Activated T-cell treated with anti-CD3 and anti-CD28 coated beads, Interleukin-2, amount 50 U/mL, for 72 hours (primary cell): Measurements from ENCODE around the gene ZNF804A. TPM values are rescaled to one million over a fixed set of nuclear protein-coding genes. Genes with fewer than 3 reads are reported as not detected.

Source experiments
- ATAC-seq, 2 donors: fragments of 150-1000 bp; cut with Tn5 transposase; replicated peaks in 1 of 2; 2 replicates each; pipeline ENCODE4 v1.10.0; 2021; ENCODE audit warnings: moderate library complexity in 2 of 2, mild to moderate bottlenecking in 1 of 2
- DNase-seq, 2 donors: peaks; one replicate each; pipeline ENCODE4 v3.0.0; 2021 to 2022; ENCODE audit warnings: mixed read lengths in 1 of 2
- H3K27ac Mint-ChIP-seq: one replicate; pipeline ENCODE4 v1.8.0; 2022; ENCODE audit warnings: mild to moderate bottlenecking, moderate library complexity, mixed read lengths
- H3K27me3 Mint-ChIP-seq: one replicate; pipeline ENCODE4 v1.8.0; 2022; ENCODE audit warnings: low read depth, mixed read lengths
- H3K36me3 Mint-ChIP-seq, 2 donors: one replicate each; pipeline ENCODE4 v1.8.0; 2022; ENCODE audit warnings: mixed read lengths in 2 of 2, mild to moderate bottlenecking in 1 of 2; ENCODE audit not compliant: insufficient read depth in 2 of 2
- H3K4me1 Mint-ChIP-seq: one replicate; pipeline ENCODE4 v1.8.0; 2022; ENCODE audit warnings: low read depth, mixed read lengths
- H3K4me3 Mint-ChIP-seq, 2 donors: one replicate each; pipeline ENCODE4 v1.8.0; 2022; ENCODE audit warnings: mild to moderate bottlenecking in 2 of 2, mixed read lengths in 2 of 2, moderate library complexity in 2 of 2
- H3K9me3 Mint-ChIP-seq, 2 donors: one replicate each; pipeline ENCODE4 v1.8.0; 2022; ENCODE audit warnings: mixed read lengths in 2 of 2
- total RNA-seq, 2 donors: library from RNA; stranded (reverse); gene quantifications; one replicate each; pipeline ENCODE4 v1.2.3, GENCODE V29; 2022

ZNF804A gene
- total RNA-seq, 2 donors from 2014 or later, result not detected

GRCh38 chr2:184579226-184579625, 19.1 kb upstream of the ZNF804A start:
- H3K27ac Mint-ChIP-seq, result no peak overlapping the region
- peaks cover 3 to 8% of the 10 kb centered on the region in 2 donors for H3K9me3 Mint-ChIP-seq
- DNase-seq (no peak), ATAC-seq (no peak)
- no peaks in the 10 kb centered on the region for H3K36me3 Mint-ChIP-seq
- no peak overlapping the region for H3K4me3 Mint-ChIP-seq
- no peaks in the 10 kb centered on the region for H3K27me3 Mint-ChIP-seq
- H3K4me1 Mint-ChIP-seq, result no peaks in the 10 kb centered on the region

GRCh38 chr2:184581391-184581790, 16.9 kb upstream of the ZNF804A start:
- H3K36me3 Mint-ChIP-seq, result no peaks in the 10 kb centered on the region
- ATAC-seq (no peak), DNase-seq (no peak)
- H3K27ac Mint-ChIP-seq, result no peak overlapping the region
- peaks cover 3 to 4% of the 10 kb centered on the region in 2 donors for H3K9me3 Mint-ChIP-seq
- no peaks in the 10 kb centered on the region for H3K27me3 Mint-ChIP-seq
- H3K4me3 Mint-ChIP-seq, result no peak overlapping the region
- no peaks in the 10 kb centered on the region for H3K4me1 Mint-ChIP-seq

- H3K4me1 Mint-ChIP-seq, result no peaks in the 10 kb centered on the region
- peaks cover 1% of the 10 kb centered on the region in 2 donors for H3K9me3 Mint-ChIP-seq
- no peaks in the 10 kb centered on the region for H3K36me3 Mint-ChIP-seq
- no peaks in the 10 kb centered on the region for H3K27me3 Mint-ChIP-seq
- no peak overlapping the region for H3K27ac Mint-ChIP-seq
- H3K4me3 Mint-ChIP-seq, result no peak overlapping the region
- ATAC-seq, result no peak
- no peak for DNase-seq
These were observed 9.1 kb upstream of the ZNF804A start for GRCh38 chr2:184589261-184589660.

GRCh38 chr2:184596819-184597411, 1.4 kb upstream of the ZNF804A start:
- Mint-ChIP-seq H3K4me1 (peaks cover 15% of the 10 kb centered on the region), H3K4me3 (peak overlapping the region; percentile 53 to 68), H3K27ac (no peak overlapping the region), H3K9me3 (peaks cover 0 to 1% of the 10 kb centered on the region in 2 donors), H3K27me3 (peaks cover 31% of the 10 kb centered on the region), H3K36me3 (peaks cover 0 to 2% of the 10 kb centered on the region in 2 donors)
- peak in 1 of 2 donors; percentile 35 for ATAC-seq
- DNase-seq, result no peak

- Mint-ChIP-seq H3K4me3 (peak overlapping the region; percentile 53 to 68), H3K27me3 (peaks cover 31% of the 10 kb centered on the region), H3K27ac (no peak overlapping the region), H3K4me1 (peaks cover 15% of the 10 kb centered on the region), H3K9me3 (peaks cover 0 to 1% of the 10 kb centered on the region in 2 donors), H3K36me3 (peaks cover 0 to 2% of the 10 kb centered on the region in 2 donors)
- ATAC-seq (peak in 1 of 2 donors; percentile 22), DNase-seq (no peak)
These were observed 748 bp upstream of the ZNF804A start for GRCh38 chr2:184597571-184597991.

GRCh38 chr2:184598002-184598315, 370 bp upstream of the ZNF804A start:
- Mint-ChIP-seq H3K4me1 (peaks cover 15% of the 10 kb centered on the region), H3K36me3 (peaks cover 0 to 2% of the 10 kb centered on the region in 2 donors), H3K27me3 (peaks cover 31% of the 10 kb centered on the region), H3K4me3 (peak overlapping the region; percentile 53 to 68), H3K9me3 (no peaks in the 10 kb centered on the region), H3K27ac (no peak overlapping the region)
- DNase-seq (no peak), ATAC-seq (peak in 1 of 2 donors; percentile 13)

GRCh38 chr2:184599054-184599871, 934 bp downstream of the ZNF804A start:
- no peak for ATAC-seq
- no peak overlapping the region for H3K27ac Mint-ChIP-seq
- H3K36me3 Mint-ChIP-seq, result peaks cover 0 to 2% of the 10 kb centered on the region in 2 donors
- no peak for DNase-seq
- peaks cover 31% of the 10 kb centered on the region for H3K27me3 Mint-ChIP-seq
- no peaks in the 10 kb centered on the region for H3K9me3 Mint-ChIP-seq
- peaks cover 15% of the 10 kb centered on the region for H3K4me1 Mint-ChIP-seq
- H3K4me3 Mint-ChIP-seq, result peak overlapping the region; percentile 74 to 79

- no peak overlapping the region for H3K4me3 Mint-ChIP-seq
- DNase-seq (no peak), ATAC-seq (no peak)
- H3K4me1 Mint-ChIP-seq, result peaks cover 15% of the 10 kb centered on the region
- no peak overlapping the region for H3K27ac Mint-ChIP-seq
- peaks cover 0 to 2% of the 10 kb centered on the region in 2 donors for H3K36me3 Mint-ChIP-seq
- no peaks in the 10 kb centered on the region for H3K9me3 Mint-ChIP-seq
- H3K27me3 Mint-ChIP-seq, result peaks cover 31% of the 10 kb centered on the region
These were observed 1.5 kb downstream of the ZNF804A start for GRCh38 chr2:184599872-184600222.

- Mint-ChIP-seq H3K9me3 (no peaks in the 10 kb centered on the region), H3K36me3 (peaks cover 0 to 2% of the 10 kb centered on the region in 2 donors), H3K27ac (no peak overlapping the region), H3K27me3 (peaks cover 22% of the 10 kb centered on the region), H3K4me3 (no peak overlapping the region), H3K4me1 (peaks cover 6% of the 10 kb centered on the region)
- DNase-seq (no peak), ATAC-seq (no peak)
These were observed 4.4 kb downstream of the ZNF804A start for GRCh38 chr2:184602734-184603133.

GRCh38 chr2:184610891-184611290, 12.6 kb downstream of the ZNF804A start:
- Mint-ChIP-seq H3K9me3 (peaks cover 1 to 6% of the 10 kb centered on the region in 2 donors), H3K4me3 (no peak overlapping the region), H3K27ac (no peak overlapping the region), H3K27me3 (no peaks in the 10 kb centered on the region), H3K36me3 (no peaks in the 10 kb centered on the region), H3K4me1 (no peaks in the 10 kb centered on the region)
- no peak for ATAC-seq
- DNase-seq, result no peak

- ATAC-seq (no peak), DNase-seq (no peak)
- H3K9me3 Mint-ChIP-seq, result peaks cover 1 to 6% of the 10 kb centered on the region in 2 donors
- H3K4me3 Mint-ChIP-seq, result no peak overlapping the region
- H3K27me3 Mint-ChIP-seq, result no peaks in the 10 kb centered on the region
- H3K36me3 Mint-ChIP-seq, result no peaks in the 10 kb centered on the region
- H3K27ac Mint-ChIP-seq, result no peak overlapping the region
- H3K4me1 Mint-ChIP-seq, result no peaks in the 10 kb centered on the region
These were observed 13.2 kb downstream of the ZNF804A start for GRCh38 chr2:184611361-184612085.

GRCh38 chr2:184620367-184620766, 22.0 kb downstream of the ZNF804A start:
- Mint-ChIP-seq H3K9me3 (peaks cover 1 to 2% of the 10 kb centered on the region in 2 donors), H3K4me3 (no peak overlapping the region), H3K27ac (no peak overlapping the region), H3K27me3 (no peaks in the 10 kb centered on the region), H3K4me1 (no peaks in the 10 kb centered on the region), H3K36me3 (no peaks in the 10 kb centered on the region)
- ATAC-seq (no peak), DNase-seq (no peak)

GRCh38 chr2:184624311-184624710, 26.0 kb downstream of the ZNF804A start:
- Mint-ChIP-seq H3K27ac (no peak overlapping the region), H3K4me1 (no peaks in the 10 kb centered on the region), H3K27me3 (no peaks in the 10 kb centered on the region), H3K9me3 (no peaks in the 10 kb centered on the region), H3K4me3 (no peak overlapping the region), H3K36me3 (no peaks in the 10 kb centered on the region)
- ATAC-seq, result no peak
- DNase-seq, result no peak
